Gastroesophageal sphincter (tissue), 4 donors: ENCODE measurements around the gene DCUN1D3. TPM values are rescaled to one million over a fixed set of nuclear protein-coding genes. Genes with fewer than 3 reads are reported as not detected.

Experiments
- ATAC-seq: fragments of 150-250 bp; one replicate; pipeline ENCODE4 v1.9.1; 2016; ENCODE audit warnings: mild to moderate bottlenecking, moderate library complexity
- H3K27ac ChIP-seq, 4 donors: fragments of 200-600 bp; sonication (generic) in 3 of 4; 1 replicate in 3 of 4; 2 replicates in 1 of 4; pipeline ENCODE4 v1.5.1; 2016 to 2019
- H3K27me3 ChIP-seq: fragments of 200-600 bp; sonication (generic); one replicate; pipeline ENCODE4 v1.5.1; 2019
- H3K36me3 ChIP-seq, 2 donors: fragments of 200-600 bp; sonication (generic); one replicate each; pipeline ENCODE4 v1.5.1; 2019; ENCODE audit warnings: control low read depth in 1 of 2
- H3K4me1 ChIP-seq, 3 donors: fragments of 200-600 bp; sonication (generic); 1 replicate in 2 of 3; 2 replicates in 1 of 3; pipeline ENCODE4 v1.5.1; 2016 to 2019; ENCODE audit warnings: control low read depth in 2 of 3
- H3K4me3 ChIP-seq, 2 donors: fragments of 200-600 bp; sonication (generic); one replicate each; pipeline ENCODE4 v1.5.1; 2019; ENCODE audit warnings: mild to moderate bottlenecking in 1 of 2, moderate library complexity in 1 of 2
- H3K9me3 ChIP-seq, 3 donors: fragments of 200-600 bp; sonication (generic); one replicate each; pipeline ENCODE4 v1.5.1; 2017 to 2019; ENCODE audit warnings: control low read depth in 2 of 3
- EP300 ChIP-seq: sonication (generic); formaldehyde crosslinking; IDR thresholded peaks from one replicate; pipeline ENCODE4 v1.6.1; 2017; ENCODE audit warnings: antibody characterized with exemption, mild to moderate bottlenecking
- POLR2A ChIP-seq, 2 donors: fragments of 450-650 bp; IDR thresholded peaks; one replicate each; pipeline ENCODE4 v1.6.1; 2017; ENCODE audit warnings: antibody characterized with exemption in 2 of 2, mild to moderate bottlenecking in 2 of 2, moderate library complexity in 1 of 2
- POLR2AphosphoS5 ChIP-seq: sonication (generic); formaldehyde crosslinking; IDR thresholded peaks from one replicate; pipeline ENCODE4 v1.6.1; 2017; ENCODE audit warnings: antibody characterized with exemption
- WGBS, 2 donors: methylation state at CpG; one replicate each; pipeline ENCODE4 v1.1.5; 2018; ENCODE audit warnings: low coverage in 1 of 2; 5-methylcytosine and 5-hydroxymethylcytosine counted together
- total RNA-seq, 4 donors: library from RNA; depleted of rRNA; stranded (reverse); fragments of >200 nt; gene quantifications; one replicate each; pipeline ENCODE4 v1.1.0, GENCODE V29; 2016
- TF ChIP-seq, protein P1 (sequence below), 4 experiments: fragments of 200-600 bp in 2 of 4; fragments of 450-650 bp in 2 of 4; sonication (generic) in 1 of 4; IDR thresholded peaks; one replicate each; pipeline ENCODE4 v1.5.1; 2017 to 2019; ENCODE audit warnings: antibody characterized with exemption in 4 of 4, mild to moderate bottlenecking in 2 of 4, moderate library complexity in 2 of 4

DCUN1D3 gene
- total RNA-seq, 4 donors from 2014 or later = 28.6 to 35.7 (median 33.5) TPM

- no peaks in the 10 kb centered on the region for H3K27me3 ChIP-seq
- TF ChIP-seq POLR2A (IDR thresholded peaks at IDR 0.05) (no peak), POLR2AphosphoS5 (no peak), EP300 (no peak)
- TF ChIP-seq, protein P1, sequence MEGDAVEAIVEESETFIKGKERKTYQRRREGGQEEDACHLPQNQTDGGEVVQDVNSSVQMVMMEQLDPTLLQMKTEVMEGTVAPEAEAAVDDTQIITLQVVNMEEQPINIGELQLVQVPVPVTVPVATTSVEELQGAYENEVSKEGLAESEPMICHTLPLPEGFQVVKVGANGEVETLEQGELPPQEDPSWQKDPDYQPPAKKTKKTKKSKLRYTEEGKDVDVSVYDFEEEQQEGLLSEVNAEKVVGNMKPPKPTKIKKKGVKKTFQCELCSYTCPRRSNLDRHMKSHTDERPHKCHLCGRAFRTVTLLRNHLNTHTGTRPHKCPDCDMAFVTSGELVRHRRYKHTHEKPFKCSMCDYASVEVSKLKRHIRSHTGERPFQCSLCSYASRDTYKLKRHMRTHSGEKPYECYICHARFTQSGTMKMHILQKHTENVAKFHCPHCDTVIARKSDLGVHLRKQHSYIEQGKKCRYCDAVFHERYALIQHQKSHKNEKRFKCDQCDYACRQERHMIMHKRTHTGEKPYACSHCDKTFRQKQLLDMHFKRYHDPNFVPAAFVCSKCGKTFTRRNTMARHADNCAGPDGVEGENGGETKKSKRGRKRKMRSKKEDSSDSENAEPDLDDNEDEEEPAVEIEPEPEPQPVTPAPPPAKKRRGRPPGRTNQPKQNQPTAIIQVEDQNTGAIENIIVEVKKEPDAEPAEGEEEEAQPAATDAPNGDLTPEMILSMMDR (IDR thresholded peaks at IDR 0.05) = no peak
- no peak overlapping the region for H3K27ac ChIP-seq
- H3K4me1 ChIP-seq = peaks cover 0 to 39% (median 7%) of the 10 kb centered on the region in 3 donors
- H3K4me3 ChIP-seq = no peak overlapping the region
- peaks cover 0 to 27% of the 10 kb centered on the region in 2 donors for H3K36me3 ChIP-seq
- WGBS, 2 donors = 82 to 85% methylated on average over 3 to 4 of the region's 4 CpGs
- ATAC-seq = no peak
- H3K9me3 ChIP-seq = no peaks in the 10 kb centered on the region
These were observed 10.4 kb downstream of the DCUN1D3 start for GRCh38 chr16:20889625-20890275.

DNA sequence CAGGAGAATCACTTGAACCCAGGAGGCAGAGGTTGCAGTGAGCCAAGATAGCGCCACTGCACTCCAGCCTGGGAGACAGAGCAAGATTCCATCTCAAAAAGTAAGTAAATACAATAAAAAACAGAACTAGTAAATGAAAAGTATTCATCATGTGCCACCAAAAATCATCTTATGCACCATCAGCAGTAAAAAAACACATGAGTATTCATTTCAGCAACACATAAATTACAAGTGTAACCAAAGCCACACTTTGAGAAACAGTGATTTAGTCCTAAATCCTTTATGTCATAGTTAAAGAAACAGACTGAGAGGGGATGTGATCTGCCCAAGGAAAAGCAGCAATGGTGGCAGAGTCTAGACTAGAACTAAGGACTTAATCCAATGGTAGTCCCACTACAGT lies 13.0 kb downstream of the DCUN1D3 start:
- no peak overlapping the region for H3K4me3 ChIP-seq
- H3K9me3 ChIP-seq = no peaks in the 10 kb centered on the region
- no peak overlapping the region for H3K27ac ChIP-seq
- H3K36me3 ChIP-seq = peaks cover 0 to 2% of the 10 kb centered on the region in 2 donors
- 100% methylated on average over 1 of the region's 1 CpG for WGBS, 2 donors
- peaks cover 0 to 58% (median 11%) of the 10 kb centered on the region in 3 donors for H3K4me1 ChIP-seq
- no peak for TF ChIP-seq POLR2A (IDR thresholded peaks at IDR 0.05)
- TF ChIP-seq EP300 = no peak
- TF ChIP-seq, protein P1 (IDR thresholded peaks at IDR 0.05) = no peak
- no peak for ATAC-seq
- no peaks in the 10 kb centered on the region for H3K27me3 ChIP-seq

DNA sequence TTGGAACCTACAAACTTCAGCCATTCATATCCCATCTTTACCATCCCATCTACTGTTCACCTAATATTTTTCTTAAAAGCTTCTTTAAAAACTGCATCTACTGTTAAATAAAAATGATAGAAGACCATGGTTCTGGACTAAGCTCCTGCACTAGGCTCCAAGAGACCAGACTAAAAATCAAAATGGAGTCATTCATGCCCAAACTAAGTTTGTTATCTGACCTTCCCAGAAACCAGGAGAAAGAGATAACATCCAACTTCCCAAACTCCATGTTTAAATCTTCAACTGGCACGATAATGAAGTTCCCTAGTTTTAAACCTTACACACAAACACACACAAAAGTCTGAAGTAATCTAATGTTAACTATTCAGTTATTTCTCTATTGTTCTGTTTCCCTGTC lies 13.8 kb downstream of the DCUN1D3 start:
- Histone ChIP-seq H3K9me3 (no peaks in the 10 kb centered on the region), H3K27me3 (no peaks in the 10 kb centered on the region), H3K27ac (no peak overlapping the region), H3K4me1 (peaks cover 0 to 66% (median 17%) of the 10 kb centered on the region in 3 donors), H3K4me3 (no peak overlapping the region), H3K36me3 (no peaks in the 10 kb centered on the region)
- TF ChIP-seq, protein P1 (IDR thresholded peaks at IDR 0.05) = no peak
- TF ChIP-seq EP300 (no peak), POLR2A (IDR thresholded peaks at IDR 0.05) (no peak), POLR2AphosphoS5 (no peak)
- 47 to 78% methylated on average over 1 of the region's 1 CpG for WGBS, 2 donors
- ATAC-seq = no peak

GRCh38 chr16:20884240-20884556 lies 16.0 kb downstream of the DCUN1D3 start:
- Histone ChIP-seq H3K27me3 (no peaks in the 10 kb centered on the region), H3K27ac (peak overlapping the region in 1 of 4 donors; percentile 41), H3K4me3 (no peak overlapping the region), H3K36me3 (no peaks in the 10 kb centered on the region), H3K4me1 (peaks cover 8 to 66% (median 26%) of the 10 kb centered on the region in 3 donors), H3K9me3 (no peaks in the 10 kb centered on the region)
- peak; percentile 49 for ATAC-seq
- WGBS, 2 donors = 67% methylated on average over 1 of the region's 1 CpG; no CpG with 5 or more reads in 1 of the 2 donors
- TF ChIP-seq EP300 (no peak), POLR2A (IDR thresholded peaks at IDR 0.05) (no peak), POLR2AphosphoS5 (no peak)
- TF ChIP-seq, protein P1 (IDR thresholded peaks at IDR 0.05) = no peak

DNA sequence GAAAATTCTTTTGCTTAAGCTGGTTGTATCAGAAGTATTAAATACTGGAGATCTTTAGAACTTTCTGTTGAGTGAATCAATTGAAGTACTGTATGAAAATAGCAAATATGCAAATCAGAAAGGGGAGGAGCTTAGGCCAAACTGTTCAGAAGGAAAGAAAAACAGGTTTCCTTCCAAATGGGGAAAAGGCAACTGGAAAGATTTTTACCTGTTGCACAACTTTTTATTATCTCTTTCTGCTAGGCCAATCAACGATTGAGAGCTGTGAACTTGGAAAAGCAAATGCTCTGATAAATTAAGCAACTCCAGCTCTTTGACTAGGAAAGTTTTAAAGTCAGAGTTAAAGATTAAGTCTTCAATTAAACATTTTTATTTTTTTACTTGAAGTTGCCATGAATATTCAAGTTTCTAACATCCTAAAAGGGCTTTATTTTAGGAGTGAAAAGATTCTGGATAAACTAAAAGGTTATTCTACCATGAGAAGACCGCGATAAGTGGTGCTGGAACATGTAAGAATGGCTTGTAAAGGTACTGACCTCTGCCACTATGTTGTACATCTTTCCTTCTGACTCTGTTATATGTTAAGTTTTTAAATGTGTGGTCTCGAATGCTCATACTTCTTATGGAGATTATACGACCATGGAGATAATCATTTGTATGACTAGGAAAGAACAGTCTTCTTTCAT lies 16.5 kb downstream of the DCUN1D3 start:
- no peaks in the 10 kb centered on the region for H3K27me3 ChIP-seq
- no peaks in the 10 kb centered on the region for H3K9me3 ChIP-seq
- ATAC-seq = peak; percentile 54
- H3K4me1 ChIP-seq = peaks cover 12 to 70% (median 28%) of the 10 kb centered on the region in 3 donors
- TF ChIP-seq EP300 (no peak), POLR2A (IDR thresholded peaks at IDR 0.05) (no peak), POLR2AphosphoS5 (no peak)
- TF ChIP-seq, protein P1 (IDR thresholded peaks at IDR 0.05) = no peak
- no peaks in the 10 kb centered on the region for H3K36me3 ChIP-seq
- H3K4me3 ChIP-seq = no peak overlapping the region
- WGBS, 2 donors = 73 to 90% methylated on average over 5 of the region's 5 CpGs
- peak overlapping the region in 1 of 4 donors; percentile 41 for H3K27ac ChIP-seq
